H1 (cell line): ENCODE results near the gene CRTC2. TPM values are rescaled to one million over a fixed set of nuclear protein-coding genes. Genes with fewer than 3 reads are reported as not detected.
A peak's percentile ranks its signal among the peaks of the same experiment; 100 is the strongest.

Experiments
- ATF2 ChIP-seq: IDR thresholded peaks from 2 replicates; pipeline ENCODE4 v1.6.1; 2012; ENCODE audit warnings: low read length, inconsistent platforms
- BACH1 ChIP-seq: IDR thresholded peaks from 2 replicates; pipeline ENCODE4 v1.6.1; 2012; ENCODE audit warnings: low read length, improper control_type of control experiment
- CHD1 ChIP-seq: IDR thresholded peaks from 2 replicates; pipeline ENCODE4 v1.6.1; 2012; ENCODE audit warnings: low read depth, low read length, improper control_type of control experiment
- CREB1 ChIP-seq: IDR thresholded peaks from 2 replicates; pipeline ENCODE4 v1.6.1; 2012; ENCODE audit warnings: inconsistent platforms
- EP300 ChIP-seq, 2 experiments: IDR thresholded peaks; 1 replicate in 1 of 2; 2 replicates in 1 of 2; pipeline ENCODE4 v1.6.1; 2011 to 2012; ENCODE audit warnings: low read depth in 2 of 2, low read length in 2 of 2, mild to moderate bottlenecking in 2 of 2, borderline replicate concordance in 1 of 2, inconsistent platforms in 1 of 2, moderate library complexity in 1 of 2
- GABPA ChIP-seq: IDR thresholded peaks from 2 replicates; pipeline ENCODE4 v1.6.1; 2011; ENCODE audit warnings: mild to moderate bottlenecking, low read length, moderate library complexity, borderline replicate concordance; ENCODE audit not compliant: insufficient read depth
- HDAC6 ChIP-seq: IDR thresholded peaks from one replicate; pipeline ENCODE4 v1.7.1; 2012; ENCODE audit warnings: low read depth, mild to moderate bottlenecking, inconsistent platforms, low read length, moderate library complexity
- JUN ChIP-seq: IDR thresholded peaks from 2 replicates; pipeline ENCODE4 v1.6.1; 2011; ENCODE audit warnings: low read depth, mild to moderate bottlenecking, improper control_type of control experiment, low read length
- JUND ChIP-seq: IDR thresholded peaks from 2 replicates; pipeline ENCODE4 v1.6.1; 2011; ENCODE audit warnings: mild to moderate bottlenecking, improper control_type of control experiment, low read length
- MAFK ChIP-seq: IDR thresholded peaks from 2 replicates; pipeline ENCODE4 v1.6.1; 2012; ENCODE audit warnings: low read depth, mild to moderate bottlenecking, improper control_type of control experiment, low read length
- PHF8 ChIP-seq: fragments of 200-600 bp; sonication (generic); conservative IDR thresholded peaks from 2 replicates; pipeline ENCODE4 v1.7.1; 2012; ENCODE audit warnings: low read depth, mild to moderate bottlenecking, inconsistent platforms, low read length, moderate library complexity
- POLR2A ChIP-seq, 2 experiments: IDR thresholded peaks; 1 replicate in 1 of 2; 2 replicates in 1 of 2; pipeline ENCODE4 v1.6.1; 2011; ENCODE audit warnings: low read depth in 2 of 2, low read length in 2 of 2, mild to moderate bottlenecking in 2 of 2; ENCODE audit errors: control extremely low read depth in 1 of 2
- POLR2AphosphoS5 ChIP-seq: IDR thresholded peaks from 2 replicates; pipeline ENCODE4 v1.6.1; 2011; ENCODE audit warnings: low read depth, low read length
- RAD21 ChIP-seq, 2 experiments: IDR thresholded peaks in 1 of 2; conservative IDR thresholded peaks in 1 of 2; 2 replicates each; pipeline ENCODE4 v1.6.1; 2011; ENCODE audit warnings: low read depth in 2 of 2, low read length in 2 of 2, improper control_type of control experiment in 1 of 2, inconsistent platforms in 1 of 2, mild to moderate bottlenecking in 1 of 2, moderate library complexity in 1 of 2
- RFX5 ChIP-seq: IDR thresholded peaks from 2 replicates; pipeline ENCODE4 v1.6.1; 2011; ENCODE audit warnings: low read depth, low read length, improper control_type of control experiment, borderline replicate concordance
- SAP30 ChIP-seq: fragments of 300-600 bp; sonication (generic); IDR thresholded peaks from 2 replicates; pipeline ENCODE4 v1.7.1; 2012; ENCODE audit warnings: low read length, moderate library complexity, mild to moderate bottlenecking, inconsistent platforms; ENCODE audit not compliant: insufficient read depth, insufficient replicate concordance
- SUZ12 ChIP-seq: fragments of 200-600 bp; sonication (generic); IDR thresholded peaks from 2 replicates; pipeline ENCODE4 v1.6.1; 2012; ENCODE audit warnings: mild to moderate bottlenecking, inconsistent platforms, low read length, moderate library complexity, mixed read lengths
- TAF1 ChIP-seq: IDR thresholded peaks from 2 replicates; pipeline ENCODE4 v1.6.1; 2011; ENCODE audit warnings: mild to moderate bottlenecking, low read depth, low read length
- TAF7 ChIP-seq: optimal IDR thresholded peaks from 2 replicates; pipeline ENCODE3; 2011; ENCODE audit warnings: low read depth, mild to moderate bottlenecking, inconsistent platforms, low read length, moderate library complexity, borderline replicate concordance
- USF2 ChIP-seq: IDR thresholded peaks from 2 replicates; pipeline ENCODE4 v1.6.1; 2011; ENCODE audit warnings: low read length, improper control_type of control experiment
- polyA plus RNA-seq, 7 experiments: library from polyadenylated mRNA; depleted of rRNA in 3 of 7; stranded (reverse) in 5 of 7; unstranded in 2 of 7; fragments of >200 nt in 5 of 7; fragments of 200-250 nt in 2 of 7; gene quantifications; 1 replicate in 5 of 7; 2 replicates in 1 of 7; 4 replicates in 1 of 7; pipeline versions ENCODE4 v1.2.1 to v1.2.3, GENCODE V29; 2011 to 2013; ENCODE audit warnings: missing spikeins in 2 of 7, mixed read lengths in 2 of 7
- total RNA-seq: library from RNA; stranded (reverse); fragmentation: NEBNext Ultra II Directional; extraction: Animal tissue kit (Norgen Biotek cat#: 25700); gene quantifications from 2 replicates; pipeline ENCODE4 v1.2.1, GENCODE V29; 2021

The CRTC2 gene
- total and polyA plus RNA-seq, 2 of the 8 experiments (the other 6 are each of a cell fraction or from before 2014, with no cell fraction given), result 28.6 to 34.3 TPM

- TF ChIP-seq USF2 (no peak), TAF1 (peak; percentile 41; the same call in 1 of the 2 replicates), RFX5 (no peak), HDAC6 (no peak), BACH1 (no peak), POLR2AphosphoS5 (peak; percentile 57; the same call in 1 of the 2 replicates), TAF7 (no peak), SUZ12 (no peak), GABPA (no peak), POLR2A (IDR thresholded peaks at IDR 0.05; ENCODE audit: control extremely low read depth in 1 of 2, low read depth in 2 of 2, low read length in 2 of 2) (peak; percentile 39 to 59), CHD1 (no peak), MAFK (no peak), RAD21 (IDR thresholded peaks at IDR 0.05 in 1 of 2, conservative IDR thresholded peaks at IDR 0.05 in 1 of 2; ENCODE audit: low read depth in 2 of 2, low read length in 2 of 2) (0 out of 4 replicates have a peak, but pooled peaks of 1 of the 2 experiments have one; percentile 11), EP300 (IDR thresholded peaks at IDR 0.05; ENCODE audit: borderline replicate concordance in 1 of 2, low read depth in 2 of 2, low read length in 2 of 2) (no peak), ATF2 (no peak), SAP30 (peak; percentile 46), JUN (no peak), PHF8 (peak; percentile 45; the same call in 1 of the 2 replicates), CREB1 (no peak), JUND (no peak)
Measured at GRCh38 chr1:153922076-153922971, 36.1 kb downstream of the CRTC2 start (continued).
